Measurements from ENCODE around the gene HAND1.

HAND1 gene

GRCh38 chr5:154480847-154481246 is 2.8 kb upstream of the HAND1 start:
- no peak overlapping the region for H3K4me3 ChIP-seq (replicated peaks; ENCODE audit: low read depth, low read length)
- TF ChIP-seq, protein P1, sequence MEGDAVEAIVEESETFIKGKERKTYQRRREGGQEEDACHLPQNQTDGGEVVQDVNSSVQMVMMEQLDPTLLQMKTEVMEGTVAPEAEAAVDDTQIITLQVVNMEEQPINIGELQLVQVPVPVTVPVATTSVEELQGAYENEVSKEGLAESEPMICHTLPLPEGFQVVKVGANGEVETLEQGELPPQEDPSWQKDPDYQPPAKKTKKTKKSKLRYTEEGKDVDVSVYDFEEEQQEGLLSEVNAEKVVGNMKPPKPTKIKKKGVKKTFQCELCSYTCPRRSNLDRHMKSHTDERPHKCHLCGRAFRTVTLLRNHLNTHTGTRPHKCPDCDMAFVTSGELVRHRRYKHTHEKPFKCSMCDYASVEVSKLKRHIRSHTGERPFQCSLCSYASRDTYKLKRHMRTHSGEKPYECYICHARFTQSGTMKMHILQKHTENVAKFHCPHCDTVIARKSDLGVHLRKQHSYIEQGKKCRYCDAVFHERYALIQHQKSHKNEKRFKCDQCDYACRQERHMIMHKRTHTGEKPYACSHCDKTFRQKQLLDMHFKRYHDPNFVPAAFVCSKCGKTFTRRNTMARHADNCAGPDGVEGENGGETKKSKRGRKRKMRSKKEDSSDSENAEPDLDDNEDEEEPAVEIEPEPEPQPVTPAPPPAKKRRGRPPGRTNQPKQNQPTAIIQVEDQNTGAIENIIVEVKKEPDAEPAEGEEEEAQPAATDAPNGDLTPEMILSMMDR (IDR thresholded peaks at IDR 0.05; ENCODE audit: low read depth, low read length, missing control alignments) = no peak
- no peak for DNase-seq (ENCODE audit: extremely low read depth, low read depth)

DNA sequence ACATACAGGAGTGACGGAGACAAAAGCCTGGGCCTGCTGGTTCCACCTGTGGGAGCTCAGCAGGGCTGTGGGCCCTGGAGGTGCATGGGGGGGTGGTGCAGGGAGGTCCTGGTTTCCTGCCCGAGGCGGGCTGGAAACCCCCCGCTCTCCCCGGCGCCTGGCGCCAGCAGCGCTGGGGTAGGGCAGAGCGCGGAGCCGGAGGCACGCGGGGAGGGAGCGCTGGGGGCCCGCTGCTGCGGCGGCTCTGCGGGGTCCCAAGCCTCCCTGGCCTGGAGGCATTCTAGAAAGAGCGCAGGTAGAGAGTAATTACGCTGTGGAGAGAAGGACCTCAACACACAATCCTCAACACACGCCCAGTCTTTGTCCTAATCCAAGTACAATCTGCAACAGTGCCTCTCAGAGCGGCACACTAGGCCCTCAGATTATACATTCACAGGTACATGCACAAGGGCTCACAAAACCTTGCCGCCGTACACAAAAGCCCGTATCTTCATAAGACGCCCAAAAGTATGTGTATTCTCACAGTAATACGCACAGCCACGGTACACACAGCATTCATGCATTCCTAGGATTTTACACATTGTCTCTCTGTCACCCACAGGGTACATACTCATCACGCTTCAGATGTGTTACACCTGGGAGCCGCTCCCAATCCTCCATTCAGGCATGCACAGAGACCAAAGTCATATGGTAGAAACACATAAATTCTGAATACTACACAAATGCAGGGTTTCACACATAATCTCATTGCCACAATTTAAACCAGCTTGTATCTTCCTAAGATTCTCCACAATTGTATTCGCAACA is 2.1 kb upstream of the HAND1 start:
- H3K4me3 ChIP-seq (replicated peaks; ENCODE audit: low read depth, low read length) = no peak overlapping the region
- TF ChIP-seq, protein P1 (IDR thresholded peaks at IDR 0.05; ENCODE audit: low read depth, low read length, missing control alignments) = no peak
- DNase-seq (ENCODE audit: extremely low read depth, low read depth) = no peak

- DNase-seq (ENCODE audit: extremely low read depth, low read depth) = no peak
- TF ChIP-seq, protein P1 (IDR thresholded peaks at IDR 0.05; ENCODE audit: low read depth, low read length, missing control alignments) = no peak
- no peak overlapping the region for H3K4me3 ChIP-seq (replicated peaks; ENCODE audit: low read depth, low read length)
Observed at GRCh38 chr5:154479160-154479943, 1.3 kb upstream of the HAND1 start.

DNA sequence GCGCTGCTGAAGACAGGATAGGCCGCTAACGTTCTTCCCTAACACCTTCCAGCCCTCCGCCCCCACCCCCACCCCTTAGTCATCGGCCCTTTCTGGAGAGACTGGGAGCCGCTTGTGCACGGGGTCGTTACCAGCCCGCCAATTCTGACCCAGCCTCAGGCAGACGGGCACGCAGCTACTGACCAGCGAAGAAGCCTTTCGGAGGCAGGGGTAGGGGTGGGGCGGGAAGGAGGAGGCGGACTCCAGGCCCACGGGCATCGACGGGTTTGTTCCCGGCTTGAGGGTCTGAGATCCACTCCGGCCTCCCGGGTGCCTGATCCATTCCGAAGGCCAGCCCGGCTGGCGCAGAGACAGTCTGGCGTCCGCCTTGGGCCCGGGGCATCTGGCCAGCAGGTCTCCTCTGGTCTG is 729 bp upstream of the HAND1 start:
- no peak for DNase-seq (ENCODE audit: extremely low read depth, low read depth)
- H3K4me3 ChIP-seq (replicated peaks; ENCODE audit: low read depth, low read length) = no peak overlapping the region
- TF ChIP-seq, protein P1 (IDR thresholded peaks at IDR 0.05; ENCODE audit: low read depth, low read length, missing control alignments) = no peak

DNA sequence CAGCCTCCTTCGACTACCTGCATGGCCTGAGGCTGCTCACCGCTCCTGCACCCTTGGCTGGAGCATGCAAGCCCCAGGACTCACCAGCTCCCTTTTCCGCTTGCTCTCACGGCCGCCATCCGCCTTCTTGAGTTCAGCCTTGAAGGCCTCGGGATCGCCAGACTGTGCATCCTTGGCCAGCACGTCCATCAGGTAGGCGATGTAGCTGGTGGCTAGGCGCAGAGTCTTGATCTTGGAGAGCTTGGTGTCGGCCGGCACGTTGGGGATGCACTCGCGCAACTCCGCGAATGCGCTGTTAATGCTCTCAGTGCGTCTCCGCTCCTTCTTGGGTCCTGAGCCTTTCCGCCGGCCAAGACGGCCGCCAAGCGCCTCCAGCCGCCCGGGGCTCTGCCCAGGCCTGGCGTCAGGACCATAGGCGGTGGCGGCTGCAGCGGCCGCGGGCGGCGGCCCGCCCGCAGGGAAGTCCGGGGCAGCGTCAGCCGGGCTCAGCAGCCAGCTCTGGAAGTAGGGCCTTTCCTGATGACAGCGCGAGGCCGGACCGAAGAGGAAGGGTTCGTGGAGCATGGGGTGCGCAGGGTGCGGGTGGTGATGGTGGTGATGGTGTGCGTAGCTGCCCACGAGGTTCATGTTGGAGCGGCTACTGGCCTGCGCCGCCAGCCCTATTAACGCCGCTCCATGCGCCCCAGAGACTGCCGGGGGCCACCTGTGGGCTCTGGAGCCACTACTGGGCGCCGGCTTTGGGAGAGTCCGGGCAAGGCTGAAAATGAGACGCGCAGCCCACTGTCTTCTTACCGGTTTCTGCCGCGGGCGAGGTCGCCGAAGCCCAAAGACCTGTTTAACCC is 424 bp downstream of the HAND1 start:
- peak overlapping the region; percentile 2; the same call in 1 of the 2 replicates for H3K4me3 ChIP-seq (replicated peaks; ENCODE audit: low read depth, low read length)
- TF ChIP-seq, protein P1 (IDR thresholded peaks at IDR 0.05; ENCODE audit: low read depth, low read length, missing control alignments) = no peak
- no peak for DNase-seq (ENCODE audit: extremely low read depth, low read depth)

- no peak overlapping the region for H3K4me3 ChIP-seq (replicated peaks; ENCODE audit: low read depth, low read length)
- TF ChIP-seq, protein P1 (IDR thresholded peaks at IDR 0.05; ENCODE audit: low read depth, low read length, missing control alignments) = no peak
- DNase-seq (ENCODE audit: extremely low read depth, low read depth) = no peak
Observed at GRCh38 chr5:154476354-154477205, 1.4 kb downstream of the HAND1 start.

Measured in HFF-Myc (cell line).